SK-N-SH treated with all-trans-retinoic acid at 6 μM for 48 hours (cell line): ENCODE results near the gene SPTBN4.
"Not testable (repeated sequence)": the region's sequence is repeated elsewhere in the genome, so short reads cannot be mapped to it uniquely, and the experiment has no call there.

Experiments used
- ARNTL ChIP-seq: fragments of 450-650 bp; formaldehyde crosslinking; IDR thresholded peaks from 2 replicates; pipeline ENCODE4 v1.5.0; 2020; ENCODE audit warnings: low read depth, mild to moderate bottlenecking, moderate library complexity, borderline replicate concordance
- BACH2 ChIP-seq: fragments of 250-450 bp; sonication (Bioruptor Pico); IDR thresholded peaks from 2 replicates; pipeline ENCODE4 v1.9.0; 2021; ENCODE audit warnings: mild to moderate bottlenecking, borderline replicate concordance
- CSDC2 ChIP-seq: fragments of 250-450 bp; sonication (Bioruptor Pico); IDR thresholded peaks from 2 replicates; pipeline ENCODE4 v1.5.0; 2020; ENCODE audit warnings: mild to moderate bottlenecking, moderate library complexity
- GLIS3 ChIP-seq: fragments of 250-450 bp; sonication (Bioruptor Pico); IDR thresholded peaks from 2 replicates; pipeline ENCODE4 v1.5.0; 2020; ENCODE audit warnings: mild to moderate bottlenecking, moderate library complexity
- ISL1 ChIP-seq: fragments of 250-450 bp; sonication (Bioruptor Pico); IDR thresholded peaks from 2 replicates; pipeline ENCODE4 v2.1.2; 2022; ENCODE audit warnings: mild to moderate bottlenecking, moderate library complexity
- OSR1 ChIP-seq: fragments of 250-450 bp; sonication (Bioruptor Pico); IDR thresholded peaks from 2 replicates; pipeline ENCODE4 v1.8.0; 2022; ENCODE audit warnings: moderate library complexity, mild to moderate bottlenecking, inconsistent platforms
- PPARA ChIP-seq: fragments of 250-450 bp; sonication (Bioruptor Pico); IDR thresholded peaks from 2 replicates; pipeline ENCODE4 v1.5.0; 2020; ENCODE audit warnings: mild to moderate bottlenecking, borderline replicate concordance
- RARB ChIP-seq: fragments of 250-450 bp; sonication (Bioruptor Pico); IDR thresholded peaks from 2 replicates; pipeline ENCODE4 v1.8.0; 2021; ENCODE audit warnings: mild to moderate bottlenecking, moderate library complexity
- SNAI2 ChIP-seq: fragments of 250-450 bp; sonication (Bioruptor Pico); IDR thresholded peaks from 2 replicates; pipeline ENCODE4 v1.5.0; 2020; ENCODE audit warnings: mild to moderate bottlenecking, moderate library complexity
- ZFP30 ChIP-seq: fragments of 450-650 bp; formaldehyde crosslinking; IDR thresholded peaks from 2 replicates; pipeline ENCODE4 v1.5.0; 2022; ENCODE audit warnings: mild to moderate bottlenecking, moderate library complexity
- ZNF565 ChIP-seq: fragments of 450-650 bp; formaldehyde crosslinking; conservative IDR thresholded peaks from 2 replicates; pipeline ENCODE4 v1.5.0; 2020; ENCODE audit warnings: low read depth, mild to moderate bottlenecking, moderate library complexity
- ZNF70 ChIP-seq: fragments of 450-650 bp; formaldehyde crosslinking; IDR thresholded peaks from 2 replicates; pipeline ENCODE4 v1.5.0; 2020; ENCODE audit warnings: mild to moderate bottlenecking, moderate library complexity
- TF ChIP-seq, protein P1 (sequence below): fragments of 250-450 bp; sonication (Bioruptor Pico); IDR thresholded peaks from 2 replicates; pipeline ENCODE4 v1.8.0; 2020; ENCODE audit warnings: mild to moderate bottlenecking, moderate library complexity, borderline replicate concordance
- TF ChIP-seq, protein P2 (sequence below): fragments of 250-450 bp; sonication (Bioruptor Pico); IDR thresholded peaks from 2 replicates; pipeline ENCODE4 v1.5.1; 2021; ENCODE audit warnings: mild to moderate bottlenecking, moderate library complexity

DNA sequence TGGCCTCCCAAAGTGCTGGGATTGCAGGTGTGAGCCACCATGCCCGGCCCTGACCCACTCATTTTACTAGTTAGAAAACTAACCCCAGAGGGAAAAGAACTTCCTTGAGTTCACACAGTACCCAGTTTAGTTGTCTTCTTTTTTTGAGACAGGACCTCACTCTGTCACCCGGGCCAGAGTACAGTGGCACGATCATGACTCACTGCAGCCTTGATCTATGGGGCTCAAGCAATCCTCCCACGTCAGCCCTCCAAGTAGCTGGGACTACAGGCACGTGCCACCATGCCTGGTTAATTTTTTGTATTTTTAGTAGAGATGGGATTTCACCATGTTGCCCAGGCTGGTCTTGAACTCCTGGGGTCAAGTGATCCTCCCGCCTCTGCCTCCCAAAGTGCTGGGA lies 55.1 kb downstream of the SPTBN4 start:
- TF ChIP-seq ISL1 (CRISPR knock-in tag); ZNF565 (CRISPR knock-in tag); PPARA; RARB (CRISPR knock-in tag); SNAI2 (CRISPR knock-in tag); CSDC2 (CRISPR knock-in tag); ZNF70 (CRISPR knock-in tag); OSR1 (CRISPR knock-in tag); GLIS3 (CRISPR knock-in tag); ARNTL (CRISPR knock-in tag); BACH2; ZFP30 (CRISPR knock-in tag): not testable (repeated sequence)
- TF ChIP-seq, protein P1, sequence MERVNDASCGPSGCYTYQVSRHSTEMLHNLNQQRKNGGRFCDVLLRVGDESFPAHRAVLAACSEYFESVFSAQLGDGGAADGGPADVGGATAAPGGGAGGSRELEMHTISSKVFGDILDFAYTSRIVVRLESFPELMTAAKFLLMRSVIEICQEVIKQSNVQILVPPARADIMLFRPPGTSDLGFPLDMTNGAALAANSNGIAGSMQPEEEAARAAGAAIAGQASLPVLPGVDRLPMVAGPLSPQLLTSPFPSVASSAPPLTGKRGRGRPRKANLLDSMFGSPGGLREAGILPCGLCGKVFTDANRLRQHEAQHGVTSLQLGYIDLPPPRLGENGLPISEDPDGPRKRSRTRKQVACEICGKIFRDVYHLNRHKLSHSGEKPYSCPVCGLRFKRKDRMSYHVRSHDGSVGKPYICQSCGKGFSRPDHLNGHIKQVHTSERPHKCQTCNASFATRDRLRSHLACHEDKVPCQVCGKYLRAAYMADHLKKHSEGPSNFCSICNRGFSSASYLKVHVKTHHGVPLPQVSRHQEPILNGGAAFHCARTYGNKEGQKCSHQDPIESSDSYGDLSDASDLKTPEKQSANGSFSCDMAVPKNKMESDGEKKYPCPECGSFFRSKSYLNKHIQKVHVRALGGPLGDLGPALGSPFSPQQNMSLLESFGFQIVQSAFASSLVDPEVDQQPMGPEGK (CRISPR knock-in tag): not testable (repeated sequence)
- TF ChIP-seq, protein P2, sequence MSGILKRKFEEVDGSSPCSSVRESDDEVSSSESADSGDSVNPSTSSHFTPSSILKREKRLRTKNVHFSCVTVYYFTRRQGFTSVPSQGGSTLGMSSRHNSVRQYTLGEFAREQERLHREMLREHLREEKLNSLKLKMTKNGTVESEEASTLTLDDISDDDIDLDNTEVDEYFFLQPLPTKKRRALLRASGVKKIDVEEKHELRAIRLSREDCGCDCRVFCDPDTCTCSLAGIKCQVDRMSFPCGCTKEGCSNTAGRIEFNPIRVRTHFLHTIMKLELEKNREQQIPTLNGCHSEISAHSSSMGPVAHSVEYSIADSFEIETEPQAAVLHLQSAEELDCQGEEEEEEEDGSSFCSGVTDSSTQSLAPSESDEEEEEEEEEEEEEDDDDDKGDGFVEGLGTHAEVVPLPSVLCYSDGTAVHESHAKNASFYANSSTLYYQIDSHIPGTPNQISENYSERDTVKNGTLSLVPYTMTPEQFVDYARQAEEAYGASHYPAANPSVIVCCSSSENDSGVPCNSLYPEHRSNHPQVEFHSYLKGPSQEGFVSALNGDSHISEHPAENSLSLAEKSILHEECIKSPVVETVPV: not testable (repeated sequence)
